ENCODE data around the gene ECI1.

The ECI1 gene

GRCh38 chr16:2251296-2252111 lies at the start of gene ECI1:
ECI1 (minus strand) TSS chr16:2251587; CDS start chr16:2251566, 21 bp downstream.
- peak; percentile 66 for TF ChIP-seq CTCF (conservative IDR thresholded peaks at IDR 0.05)
- peak within 1 kb of the TSS; percentile 87 for H3K27ac ChIP-seq

GRCh38 chr16:2299915-2300192 lies 48.5 kb upstream of the ECI1 start:
- H3K27ac ChIP-seq: no peak overlapping the region
- no peak for TF ChIP-seq CTCF (conservative IDR thresholded peaks at IDR 0.05)

GRCh38 chr16:2299121-2299914 lies 47.9 kb upstream of the ECI1 start:
- TF ChIP-seq CTCF (conservative IDR thresholded peaks at IDR 0.05): no peak

GRCh38 chr16:2298621-2299020 lies 47.2 kb upstream of the ECI1 start:
- no peak overlapping the region for H3K27ac ChIP-seq
- no peak for TF ChIP-seq CTCF (conservative IDR thresholded peaks at IDR 0.05)

More at GRCh38 chr16:2299121-2299914, 47.9 kb upstream of the ECI1 start:
- H3K27ac ChIP-seq: no peak overlapping the region

- no peak for TF ChIP-seq CTCF (conservative IDR thresholded peaks at IDR 0.05)
- no peak overlapping the region for H3K27ac ChIP-seq
These were observed 46.1 kb upstream of the ECI1 start for GRCh38 chr16:2297506-2297860.

GRCh38 chr16:2296661-2297505 lies 45.5 kb upstream of the ECI1 start:
- TF ChIP-seq CTCF (conservative IDR thresholded peaks at IDR 0.05): no peak; the same call in 1 of the 2 replicates
- no peak overlapping the region for H3K27ac ChIP-seq
